Activated T-helper 1 cell treated with Interleukin-2 at 50 U/mL for 16 hours (primary cell): ENCODE data around the gene MYD88.

ENCODE experiments used
- DNase-seq: peaks from one replicate; pipeline ENCODE4 v3.0.0-alpha.2; 2020; ENCODE audit warnings: low read depth

Gene MYD88

GRCh38 chr3:38138349-38139190, at the start of gene MYD88:
Gene MYD88 (plus strand): TSS chr3:38138661. CDS start chr3:38138701, 40 bp downstream.
- peak; percentile 72 for DNase-seq

GRCh38 chr3:38089163-38089562, 49.3 kb upstream of the MYD88 start:
- no peak for DNase-seq

GRCh38 chr3:38090453-38090852, 48.0 kb upstream of the MYD88 start:
- no peak for DNase-seq

GRCh38 chr3:38094999-38095398, 43.5 kb upstream of the MYD88 start:
- no peak for DNase-seq

- no peak for DNase-seq
Observed at GRCh38 chr3:38095669-38096483, 42.6 kb upstream of the MYD88 start.

- no peak for DNase-seq
Observed at GRCh38 chr3:38097446-38098375, 40.8 kb upstream of the MYD88 start.

- DNase-seq = no peak
Observed at GRCh38 chr3:38098376-38098723, 40.1 kb upstream of the MYD88 start.

GRCh38 chr3:38099518-38099917, 38.9 kb upstream of the MYD88 start:
- no peak for DNase-seq

- no peak for DNase-seq
Observed at GRCh38 chr3:38100498-38100897, 38.0 kb upstream of the MYD88 start.

- no peak for DNase-seq
Observed at GRCh38 chr3:38101811-38102443, 36.5 kb upstream of the MYD88 start.

- no peak for DNase-seq
Observed at GRCh38 chr3:38102444-38102814, 36.0 kb upstream of the MYD88 start.

- DNase-seq = no peak
Observed at GRCh38 chr3:38105525-38105924, 32.9 kb upstream of the MYD88 start.

GRCh38 chr3:38107911-38108648, 30.4 kb upstream of the MYD88 start:
- DNase-seq = no peak

GRCh38 chr3:38108649-38109579, 29.5 kb upstream of the MYD88 start:
- DNase-seq = no peak

- no peak for DNase-seq
Observed at GRCh38 chr3:38109580-38110313, 28.7 kb upstream of the MYD88 start.

- no peak for DNase-seq
Observed at GRCh38 chr3:38110314-38111050, 28.0 kb upstream of the MYD88 start.

- no peak for DNase-seq
Observed at GRCh38 chr3:38111201-38111600, 27.3 kb upstream of the MYD88 start.

- DNase-seq = no peak
Observed at GRCh38 chr3:38111696-38112377, 26.6 kb upstream of the MYD88 start.
